ENCODE measurements around the gene QSOX2.

DNA sequence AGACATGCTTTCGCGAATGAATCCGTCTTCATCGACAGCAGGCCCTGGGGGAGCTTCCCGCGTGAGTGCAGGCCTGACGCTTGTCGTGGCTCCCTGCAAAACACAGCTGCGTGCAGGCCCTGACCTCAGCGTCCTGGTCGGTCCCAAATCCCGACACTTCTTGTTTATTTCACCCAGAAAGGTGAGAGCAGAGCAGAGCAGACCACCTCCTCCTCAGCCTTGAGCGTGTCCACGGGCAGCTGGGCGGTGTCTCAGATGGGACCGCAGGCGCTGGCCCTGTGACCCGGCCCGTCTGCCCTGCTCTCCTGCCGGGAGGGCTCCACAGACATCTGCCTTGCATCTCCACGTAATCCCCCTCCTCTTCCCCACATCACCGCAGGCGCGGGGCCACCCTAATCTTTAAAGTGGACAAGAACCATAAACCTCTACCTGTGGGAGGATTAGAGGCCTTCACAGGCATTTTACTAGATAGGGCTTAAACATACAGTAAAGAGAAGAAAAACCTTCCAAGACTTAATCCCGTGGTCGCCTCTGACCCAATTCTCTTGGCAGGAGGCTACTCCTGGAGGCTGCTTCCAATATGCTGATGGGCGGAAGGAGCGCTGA is 33.2 kb downstream of the QSOX2 start:
- TF ChIP-seq CTCF (IDR thresholded peaks at IDR 0.05) (no peak), POLR2A (IDR thresholded peaks at IDR 0.05) (no peak)
